HuH-7 (cell line): ENCODE results near the gene COL13A1.
A peak's percentile ranks its signal among the peaks of the same experiment; 100 is the strongest.

ENCODE experiments used
- DNase-seq: peaks from one replicate; pipeline ENCODE4 v3.0.0; 2011; ENCODE audit warnings: low spot score

The COL13A1 gene

DNA sequence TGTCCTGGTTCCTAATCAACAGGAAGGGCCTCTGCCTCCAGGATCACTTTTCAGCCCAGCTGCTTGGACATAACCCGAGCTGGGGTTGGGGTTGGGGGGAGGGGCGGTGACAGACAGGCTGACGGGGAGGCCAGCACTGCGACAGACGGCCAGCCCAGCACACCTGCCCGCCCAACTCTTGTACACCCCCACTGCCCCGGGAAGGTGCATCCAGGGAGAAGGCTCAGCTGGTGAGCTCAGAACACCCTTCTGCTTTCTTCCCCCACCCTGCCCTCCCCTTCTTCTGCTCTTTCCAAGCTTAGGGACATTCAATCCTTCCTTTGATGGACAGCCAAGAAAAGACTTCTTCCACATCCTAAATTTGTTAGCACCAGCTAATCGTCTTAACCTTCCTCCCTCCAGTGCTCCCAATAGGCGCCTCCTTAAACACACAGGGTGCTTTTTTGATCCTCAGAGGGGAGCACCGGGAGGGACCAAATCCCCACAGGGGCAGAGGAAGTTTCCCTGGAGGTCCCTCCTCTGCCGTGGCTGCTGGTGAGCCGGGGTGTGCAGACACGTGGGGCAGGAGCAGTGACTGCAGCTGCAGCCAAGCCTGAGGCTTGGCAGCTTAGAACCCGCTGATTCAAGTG is 44.7 kb downstream of the COL13A1 start:
- DNase-seq: no peak

DNA sequence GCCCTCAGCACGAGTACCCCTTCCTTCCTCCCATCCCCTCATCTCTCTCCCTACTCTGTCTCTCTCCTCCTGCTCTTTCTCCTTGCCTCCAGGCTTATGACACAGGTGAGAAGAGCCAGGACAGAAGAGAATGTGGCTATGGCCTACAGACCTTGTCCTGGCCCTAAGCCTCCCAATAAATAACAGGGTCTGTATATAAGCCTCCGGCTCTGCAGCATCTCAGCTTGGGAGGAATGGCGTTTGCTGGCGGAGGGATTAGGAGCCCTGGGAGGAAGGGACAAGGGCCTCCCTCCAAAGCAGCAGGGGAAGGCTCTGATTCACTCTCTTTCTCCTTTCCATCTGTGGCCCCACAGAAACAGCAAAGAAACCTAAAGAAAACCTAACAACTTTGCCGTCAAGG is 45.8 kb downstream of the COL13A1 start:
- no peak for DNase-seq

- no peak for DNase-seq
Measured at GRCh38 chr10:69847883-69848282, 46.2 kb downstream of the COL13A1 start.

- no peak for DNase-seq
Measured at GRCh38 chr10:69848454-69848853, 46.7 kb downstream of the COL13A1 start.

DNA sequence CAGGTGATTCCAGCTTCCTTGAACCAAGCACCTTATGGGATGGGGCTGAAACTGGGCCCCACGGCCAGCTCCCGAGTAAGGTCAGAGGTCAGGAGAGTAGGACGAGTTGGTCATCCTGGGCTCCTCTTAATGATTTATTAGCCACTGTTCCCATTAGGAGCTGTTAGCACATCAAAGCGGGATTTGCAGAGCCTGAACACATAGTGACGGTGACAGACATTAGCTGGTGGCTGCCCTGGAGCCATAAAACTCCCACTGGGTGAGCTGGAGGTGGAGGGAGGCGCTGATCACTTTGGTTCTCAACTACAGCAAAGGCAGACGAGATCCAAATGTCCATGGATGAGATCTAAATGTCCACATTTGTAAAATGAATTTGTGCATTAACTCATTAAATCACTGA is 48.1 kb downstream of the COL13A1 start:
- no peak for DNase-seq

- DNase-seq: no peak
Measured at GRCh38 chr10:69850440-69850839, 48.7 kb downstream of the COL13A1 start.

DNA sequence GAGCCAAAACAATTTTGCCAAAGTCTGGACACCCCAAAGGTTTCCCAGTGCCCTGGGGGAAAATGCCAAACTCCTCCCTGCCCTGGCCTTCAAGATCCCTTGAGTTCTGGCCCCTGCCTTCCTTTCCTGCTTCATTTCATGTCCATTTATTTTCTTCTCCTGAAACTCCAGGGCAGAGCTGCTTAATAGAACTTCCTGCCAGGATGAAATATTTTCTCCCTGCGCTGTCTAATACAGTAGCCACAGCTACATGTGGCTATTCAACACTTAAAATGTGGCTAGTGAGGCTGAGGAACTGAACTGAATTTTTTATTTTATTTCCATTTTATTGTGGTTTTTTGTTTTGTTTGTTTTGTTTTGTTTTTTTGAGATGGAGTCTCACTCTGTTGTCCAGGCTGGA is 49.6 kb downstream of the COL13A1 start:
- DNase-seq: no peak

DNA sequence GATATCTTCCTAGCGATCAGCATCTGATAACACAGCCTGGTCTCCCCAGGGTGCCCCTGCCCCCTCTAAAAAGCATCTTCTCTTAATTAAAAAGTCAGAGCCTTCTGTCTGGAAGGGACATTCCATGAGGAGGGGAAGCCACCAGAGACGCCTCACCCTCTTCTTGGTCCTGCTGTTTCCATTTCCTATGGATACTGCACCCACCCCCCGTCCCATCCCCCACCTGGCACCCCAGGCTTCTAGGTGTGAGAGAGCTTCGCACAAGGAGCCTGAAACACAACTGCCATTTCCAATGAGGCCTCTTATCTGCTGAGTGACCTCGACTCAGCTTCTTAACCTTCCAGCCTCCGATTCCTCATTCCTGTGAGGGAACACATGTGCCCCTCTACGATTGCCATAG is 51.4 kb downstream of the COL13A1 start:
- DNase-seq: no peak

DNA sequence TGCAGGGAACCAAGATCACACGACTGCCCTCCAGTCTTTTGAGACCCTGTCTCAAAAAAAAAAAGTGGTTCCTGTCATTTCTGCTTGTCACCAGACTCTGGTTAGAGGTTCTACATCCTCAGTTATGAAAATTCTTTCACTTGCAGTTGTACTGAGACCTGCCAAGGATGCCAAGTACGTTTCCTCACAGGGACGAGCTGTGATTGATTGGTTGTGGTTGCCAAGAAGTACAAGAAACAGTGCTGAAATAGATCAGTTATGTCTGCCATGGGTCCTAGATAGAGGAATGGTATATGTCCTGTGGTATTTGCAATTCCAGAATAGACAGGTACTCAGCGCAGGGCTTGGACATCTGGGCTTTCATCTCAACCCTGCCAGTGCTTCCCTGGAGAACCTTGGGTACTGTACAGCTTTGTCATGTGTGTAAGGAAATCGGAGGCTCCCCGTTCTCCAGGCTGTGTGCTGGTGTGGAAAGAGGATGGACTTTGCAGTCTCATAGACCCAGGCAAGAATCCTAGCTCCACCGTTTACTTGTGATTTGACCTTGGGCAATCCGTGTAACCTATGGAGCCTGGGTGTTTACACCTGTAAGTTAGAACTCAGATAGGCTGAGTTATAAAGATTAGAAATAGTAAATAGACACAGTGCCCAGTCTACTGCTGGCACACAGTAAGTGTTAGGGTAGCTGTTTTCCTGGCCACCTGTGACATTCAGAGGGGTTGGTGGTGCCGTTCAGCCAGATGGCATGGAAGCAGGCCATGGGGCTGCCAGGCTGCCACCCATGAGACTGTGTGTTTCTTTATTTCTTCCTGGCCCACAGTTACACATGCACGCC is 53.0 kb downstream of the COL13A1 start:
- no peak for DNase-seq

- no peak for DNase-seq
Measured at GRCh38 chr10:69855346-69856111, 53.8 kb downstream of the COL13A1 start.

DNA sequence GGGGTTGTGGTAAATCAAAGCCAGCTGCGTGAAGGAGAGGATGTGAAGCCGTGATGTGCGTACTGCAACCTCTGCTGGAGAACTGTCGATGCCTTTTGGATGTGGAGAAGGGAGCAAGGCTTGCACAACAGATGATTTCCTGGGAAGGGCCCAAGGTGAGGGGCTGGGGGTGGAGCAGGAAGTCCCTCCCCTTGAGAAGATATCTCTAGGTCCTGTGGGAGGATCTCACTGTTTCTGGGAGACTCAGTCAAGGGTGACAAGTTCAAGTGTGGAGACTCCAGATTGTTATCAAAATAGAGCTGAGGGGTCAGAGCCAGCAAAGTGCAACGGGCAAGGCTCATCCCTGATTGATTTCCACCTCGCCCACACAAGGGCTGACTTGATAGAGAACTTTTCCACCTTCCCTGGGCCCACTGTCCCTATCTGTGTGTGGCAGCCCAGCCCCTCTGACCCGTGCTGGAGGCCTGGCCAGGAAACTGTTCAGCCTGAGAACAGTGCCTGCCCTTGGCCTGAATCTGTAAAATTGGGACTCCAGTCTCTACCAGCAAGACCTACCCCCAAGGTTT is 55.0 kb downstream of the COL13A1 start:
- DNase-seq: no peak

GRCh38 chr10:69858201-69858600 is 56.5 kb downstream of the COL13A1 start:
- DNase-seq: no peak

DNA sequence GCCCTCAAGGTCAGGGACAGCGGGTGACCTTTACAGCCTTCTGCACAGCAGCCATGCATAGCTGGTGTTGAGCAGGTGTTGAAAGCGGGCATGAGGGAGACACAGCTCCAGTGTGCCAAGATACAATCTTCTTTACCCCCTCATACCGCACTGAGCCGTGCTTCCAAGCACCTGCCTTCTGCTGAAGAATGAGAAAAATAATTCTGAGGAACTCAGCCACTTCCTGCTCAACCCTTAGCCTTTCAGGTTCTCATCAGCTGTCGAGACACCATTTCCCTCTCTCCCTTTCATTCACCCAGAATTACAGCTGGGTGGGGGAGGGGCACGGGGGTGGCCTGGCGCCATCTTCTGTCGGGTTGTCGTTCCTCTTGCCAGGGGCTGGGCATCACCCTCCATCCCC is 58.6 kb downstream of the COL13A1 start:
- no peak for DNase-seq

DNA sequence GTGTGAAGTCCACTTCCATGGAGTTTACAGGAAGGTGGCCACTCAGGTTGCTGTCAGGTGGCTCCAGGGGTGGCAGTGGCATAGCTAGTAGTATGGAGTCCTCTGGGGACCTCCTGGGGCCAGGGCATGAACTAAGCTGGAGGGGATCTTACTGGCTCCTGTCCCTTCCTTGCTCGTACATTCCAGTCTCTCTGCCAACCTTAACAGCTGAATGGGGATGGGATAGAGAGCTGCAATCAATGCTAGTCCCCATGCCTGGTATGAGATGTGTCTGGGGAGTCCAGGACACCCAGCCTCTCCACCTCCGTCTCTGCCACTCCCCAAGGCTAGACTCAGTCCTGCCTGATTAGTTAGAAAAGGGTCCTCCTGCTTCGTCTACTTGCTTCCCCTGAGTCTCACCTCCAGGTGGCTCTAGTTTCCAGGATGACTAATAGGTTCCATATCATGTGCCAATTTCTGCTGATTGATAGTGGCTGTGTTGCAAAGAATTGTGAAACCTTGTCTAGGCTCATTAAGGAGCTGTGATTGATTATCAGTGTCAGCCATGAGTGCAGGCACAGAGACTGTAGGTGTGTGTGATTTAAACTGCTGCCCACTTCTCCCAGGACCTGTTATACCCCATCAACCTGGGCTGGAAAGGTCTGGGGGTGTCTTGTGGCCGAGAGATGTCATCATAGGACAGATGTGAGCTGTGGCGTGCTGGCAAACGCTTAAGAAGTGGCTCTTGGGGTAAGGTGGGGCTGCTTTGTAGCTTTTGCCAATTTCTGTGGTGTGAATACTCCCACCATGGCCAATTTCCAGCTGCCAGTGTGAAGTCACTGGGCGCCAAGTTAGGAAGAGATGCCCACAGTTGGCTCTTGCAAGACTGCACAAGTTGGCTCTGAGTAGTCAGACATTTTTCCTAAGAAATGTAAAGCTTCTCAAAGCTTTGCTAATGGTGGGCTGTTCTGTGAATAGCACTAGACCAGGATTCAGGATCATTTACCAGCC is 59.8 kb downstream of the COL13A1 start:
- DNase-seq: peak; percentile 29

DNA sequence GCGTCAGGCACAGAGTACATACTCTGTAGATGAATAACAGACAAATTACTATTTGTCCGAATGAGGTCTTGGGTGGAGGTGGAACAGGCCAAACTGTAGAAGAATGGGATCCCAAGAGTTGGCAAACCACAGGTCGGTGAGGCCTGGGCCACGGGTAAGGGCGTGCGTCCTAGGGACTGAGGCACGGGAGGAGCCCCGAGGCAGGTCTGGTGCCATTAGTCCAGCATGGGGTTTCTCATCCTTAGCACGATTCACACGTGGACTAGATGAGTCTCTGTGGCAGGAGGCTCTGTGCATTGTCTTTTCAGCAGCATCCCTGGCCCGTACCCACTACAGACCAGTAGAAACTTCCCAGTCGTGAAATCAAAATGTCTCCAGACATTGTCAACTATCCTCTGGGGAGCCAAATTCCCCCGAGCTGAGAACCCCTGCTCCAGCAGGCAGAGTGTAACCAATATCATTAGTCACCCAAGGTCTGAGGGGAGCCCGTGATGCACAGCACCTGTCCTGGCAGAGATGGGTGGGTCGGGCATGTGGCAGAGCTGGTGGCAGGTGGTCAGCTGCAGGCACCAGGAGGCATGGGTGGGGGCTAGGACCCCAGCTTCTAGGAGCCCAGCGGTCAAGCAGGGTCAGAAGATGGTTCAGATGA is 61.3 kb downstream of the COL13A1 start:
- no peak for DNase-seq

DNA sequence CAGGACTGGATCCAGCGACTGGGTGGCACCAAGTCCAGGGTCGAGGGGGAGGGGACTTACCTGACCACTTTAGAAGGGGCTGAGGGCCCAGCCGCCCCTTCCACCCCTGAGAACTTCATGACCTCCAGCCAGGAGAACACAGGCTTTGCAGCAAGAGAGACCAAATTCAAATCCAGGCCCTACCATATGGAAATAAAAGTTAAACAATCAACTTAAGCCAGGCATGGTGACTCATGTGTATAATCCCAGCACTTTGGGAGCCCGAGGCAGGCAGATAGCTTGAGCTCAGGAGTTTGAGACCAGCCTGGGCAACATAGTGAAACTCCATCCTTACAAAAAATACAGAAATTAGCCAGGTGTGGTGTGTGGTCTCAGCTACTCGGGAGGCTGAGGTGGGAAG is 61.9 kb downstream of the COL13A1 start:
- DNase-seq: no peak

GRCh38 chr10:69864321-69864720 is 62.6 kb downstream of the COL13A1 start:
- DNase-seq: no peak

DNA sequence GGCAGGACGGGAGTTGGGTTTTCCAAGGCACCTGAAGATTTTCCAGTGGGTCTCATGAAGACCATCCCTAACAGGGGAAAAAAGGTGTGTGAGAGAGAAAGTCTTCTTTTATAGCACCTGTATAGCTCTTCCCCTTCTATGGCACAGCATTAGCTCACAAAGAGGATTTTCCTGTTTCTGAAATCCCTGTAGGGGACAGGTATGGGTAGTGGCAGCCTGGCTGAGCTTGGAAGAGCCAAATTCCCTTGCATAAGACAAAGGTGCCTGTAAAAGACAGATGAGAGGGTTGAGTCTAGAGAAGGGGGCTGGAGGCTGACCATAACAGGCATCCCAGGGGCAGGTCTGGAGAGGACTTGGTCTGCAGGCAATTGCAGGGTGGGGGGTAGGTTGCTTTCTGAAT is 63.7 kb downstream of the COL13A1 start:
- no peak for DNase-seq

DNA sequence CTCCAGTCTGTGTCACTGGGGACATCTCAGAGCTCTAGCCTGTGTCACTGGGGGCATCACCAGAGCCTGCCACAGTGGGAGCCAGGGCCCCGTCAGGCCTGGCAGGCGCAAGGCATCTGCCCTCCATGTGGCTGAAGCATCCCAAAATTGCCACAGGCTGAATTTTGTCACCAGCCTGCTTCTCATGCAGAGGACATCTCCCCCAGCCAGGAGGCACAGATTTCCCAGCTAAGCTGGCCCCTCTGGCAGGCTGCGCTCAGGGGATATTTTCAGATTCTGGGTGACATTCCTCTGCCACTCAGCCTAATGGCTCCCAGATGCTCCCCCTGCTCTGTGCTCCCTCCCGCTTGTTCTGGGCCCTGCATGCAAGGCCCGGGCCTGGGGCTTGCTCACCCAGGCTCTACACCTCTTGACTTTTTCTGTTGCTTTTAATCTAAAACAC is 64.6 kb downstream of the COL13A1 start:
- no peak for DNase-seq

- no peak for DNase-seq
Measured at GRCh38 chr10:69866688-69867461, 65.2 kb downstream of the COL13A1 start.
